Esophagus squamous epithelium (tissue), 4 donors: ENCODE results near the gene NKX3-2.

ENCODE experiments used
- CTCF ChIP-seq, 6 experiments: fragments of 450-650 bp in 4 of 6; fragments of 200-600 bp in 2 of 6; sonication (generic) in 2 of 6; IDR thresholded peaks; one replicate each; pipeline ENCODE4 v1.5.1; 2016 to 2019; ENCODE audit warnings: antibody characterized with exemption in 6 of 6, mild to moderate bottlenecking in 4 of 6, moderate library complexity in 4 of 6
- POLR2A ChIP-seq, 4 donors: fragments of 450-650 bp; IDR thresholded peaks; one replicate each; pipeline ENCODE4 v1.6.1; 2017; ENCODE audit warnings: antibody characterized with exemption in 4 of 4, mild to moderate bottlenecking in 4 of 4, moderate library complexity in 3 of 4

- TF ChIP-seq CTCF (IDR thresholded peaks at IDR 0.05) (no peak), POLR2A (IDR thresholded peaks at IDR 0.05) (no peak)
Measured at GRCh38 chr4:13530823-13531624, 13.3 kb downstream of the NKX3-2 start.
